WTC11 (cell line): ENCODE measurements around the gene RNF212B.

Source experiments
- NFYB ChIP-seq: sonication (generic); formaldehyde crosslinking; conservative IDR thresholded peaks from 2 replicates; pipeline ENCODE4 v1.8.0; 2022; ENCODE audit warnings: low read depth, missing genetic modification reagents
- NR2C2 ChIP-seq: sonication (generic); formaldehyde crosslinking; IDR thresholded peaks from 2 replicates; pipeline ENCODE4 v1.8.0; 2022; ENCODE audit warnings: mild to moderate bottlenecking, missing genetic modification reagents
- SMAD3 ChIP-seq: sonication (generic); formaldehyde crosslinking; IDR thresholded peaks from 2 replicates; pipeline ENCODE4 v1.8.0; 2022; ENCODE audit warnings: missing genetic modification reagents, mild to moderate bottlenecking, borderline replicate concordance
- SP1 ChIP-seq: sonication (generic); formaldehyde crosslinking; conservative IDR thresholded peaks from 2 replicates; pipeline ENCODE4 v1.8.1; 2022; ENCODE audit warnings: missing genetic modification reagents
- TF ChIP-seq, protein P1 (sequence below): sonication (generic); formaldehyde crosslinking; conservative IDR thresholded peaks from 2 replicates; pipeline ENCODE4 v1.8.1; 2023; ENCODE audit warnings: mild to moderate bottlenecking, low read depth, missing genetic modification reagents, moderate library complexity
- TF ChIP-seq, protein P2 (sequence below): fragments of 200-600 bp; IDR thresholded peaks from 2 replicates; pipeline ENCODE4 v1.8.0; 2022; ENCODE audit warnings: antibody characterized with exemption

DNA sequence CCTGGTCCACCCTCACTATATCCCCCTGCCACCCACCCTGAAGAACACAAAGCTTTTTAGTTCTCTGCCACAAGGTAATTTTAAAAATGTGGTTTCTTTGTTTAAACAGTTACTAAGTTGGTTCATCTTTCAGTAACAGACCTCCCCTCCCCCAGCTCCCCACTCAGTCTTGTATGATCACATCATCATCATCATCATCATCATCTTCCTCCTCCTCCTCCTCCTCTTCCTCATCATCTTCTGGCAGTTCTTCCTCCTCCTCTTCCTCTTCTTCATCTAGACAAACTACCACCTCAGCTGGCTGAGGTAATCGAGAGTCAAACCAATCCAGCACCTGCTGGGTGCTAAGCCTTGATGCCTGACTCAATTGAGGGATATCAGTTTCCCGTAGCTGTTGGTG is 37.7 kb downstream of the RNF212B start:
- TF ChIP-seq NR2C2 (CRISPR knock-in tag) (no peak), SMAD3 (CRISPR knock-in tag) (no peak), NFYB (CRISPR knock-in tag) (no peak), SP1 (no peak)
- TF ChIP-seq, protein P1, sequence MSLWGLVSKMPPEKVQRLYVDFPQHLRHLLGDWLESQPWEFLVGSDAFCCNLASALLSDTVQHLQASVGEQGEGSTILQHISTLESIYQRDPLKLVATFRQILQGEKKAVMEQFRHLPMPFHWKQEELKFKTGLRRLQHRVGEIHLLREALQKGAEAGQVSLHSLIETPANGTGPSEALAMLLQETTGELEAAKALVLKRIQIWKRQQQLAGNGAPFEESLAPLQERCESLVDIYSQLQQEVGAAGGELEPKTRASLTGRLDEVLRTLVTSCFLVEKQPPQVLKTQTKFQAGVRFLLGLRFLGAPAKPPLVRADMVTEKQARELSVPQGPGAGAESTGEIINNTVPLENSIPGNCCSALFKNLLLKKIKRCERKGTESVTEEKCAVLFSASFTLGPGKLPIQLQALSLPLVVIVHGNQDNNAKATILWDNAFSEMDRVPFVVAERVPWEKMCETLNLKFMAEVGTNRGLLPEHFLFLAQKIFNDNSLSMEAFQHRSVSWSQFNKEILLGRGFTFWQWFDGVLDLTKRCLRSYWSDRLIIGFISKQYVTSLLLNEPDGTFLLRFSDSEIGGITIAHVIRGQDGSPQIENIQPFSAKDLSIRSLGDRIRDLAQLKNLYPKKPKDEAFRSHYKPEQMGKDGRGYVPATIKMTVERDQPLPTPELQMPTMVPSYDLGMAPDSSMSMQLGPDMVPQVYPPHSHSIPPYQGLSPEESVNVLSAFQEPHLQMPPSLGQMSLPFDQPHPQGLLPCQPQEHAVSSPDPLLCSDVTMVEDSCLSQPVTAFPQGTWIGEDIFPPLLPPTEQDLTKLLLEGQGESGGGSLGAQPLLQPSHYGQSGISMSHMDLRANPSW (CRISPR knock-in tag) = no peak
- TF ChIP-seq, protein P2, sequence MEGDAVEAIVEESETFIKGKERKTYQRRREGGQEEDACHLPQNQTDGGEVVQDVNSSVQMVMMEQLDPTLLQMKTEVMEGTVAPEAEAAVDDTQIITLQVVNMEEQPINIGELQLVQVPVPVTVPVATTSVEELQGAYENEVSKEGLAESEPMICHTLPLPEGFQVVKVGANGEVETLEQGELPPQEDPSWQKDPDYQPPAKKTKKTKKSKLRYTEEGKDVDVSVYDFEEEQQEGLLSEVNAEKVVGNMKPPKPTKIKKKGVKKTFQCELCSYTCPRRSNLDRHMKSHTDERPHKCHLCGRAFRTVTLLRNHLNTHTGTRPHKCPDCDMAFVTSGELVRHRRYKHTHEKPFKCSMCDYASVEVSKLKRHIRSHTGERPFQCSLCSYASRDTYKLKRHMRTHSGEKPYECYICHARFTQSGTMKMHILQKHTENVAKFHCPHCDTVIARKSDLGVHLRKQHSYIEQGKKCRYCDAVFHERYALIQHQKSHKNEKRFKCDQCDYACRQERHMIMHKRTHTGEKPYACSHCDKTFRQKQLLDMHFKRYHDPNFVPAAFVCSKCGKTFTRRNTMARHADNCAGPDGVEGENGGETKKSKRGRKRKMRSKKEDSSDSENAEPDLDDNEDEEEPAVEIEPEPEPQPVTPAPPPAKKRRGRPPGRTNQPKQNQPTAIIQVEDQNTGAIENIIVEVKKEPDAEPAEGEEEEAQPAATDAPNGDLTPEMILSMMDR = no peak
